Measurements from ENCODE around the gene ASMTL. TPM values are rescaled to one million over a fixed set of nuclear protein-coding genes. Genes with fewer than 3 reads are reported as not detected.

Gene ASMTL
- total RNA-seq, 4 donors from 2014 or later, result 19.4 to 27.7 (median 24.4) TPM

DNA sequence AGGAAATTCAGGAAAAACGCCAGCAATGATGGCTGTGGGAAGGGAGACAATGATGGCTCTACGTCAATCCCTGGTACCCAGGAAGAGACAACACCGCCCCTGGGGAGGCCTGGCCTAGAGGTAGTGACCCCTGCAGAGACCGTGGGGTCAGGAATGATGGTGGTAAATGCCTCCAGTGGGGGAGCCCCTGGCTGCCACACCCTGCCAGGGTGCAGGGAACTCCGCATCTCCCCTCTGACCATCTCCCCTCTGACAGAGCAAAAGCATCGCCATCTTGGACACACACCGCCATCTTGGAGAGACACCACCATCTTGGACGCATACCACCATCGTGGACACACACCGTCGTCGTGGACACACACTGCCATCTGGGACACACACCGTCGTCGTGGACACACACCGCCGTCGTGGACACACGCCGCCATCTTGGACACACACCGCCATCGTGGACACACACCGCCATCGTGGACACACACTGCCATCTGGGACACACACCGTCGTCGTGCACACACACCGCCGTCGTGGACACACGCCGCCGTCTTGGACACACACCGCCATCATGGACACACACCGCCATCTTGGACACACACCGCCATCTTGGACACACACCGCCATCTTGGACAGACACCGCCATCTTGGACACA, 9.9 kb downstream of the ASMTL start:
- Histone ChIP-seq H3K36me3 (peaks cover 36% of the 10 kb centered on the region), H3K9me3 (no peaks in the 10 kb centered on the region), H3K4me3 (no peak overlapping the region), H3K4me1 (no peaks in the 10 kb centered on the region), H3K27ac (no peak overlapping the region), H3K27me3 (no peaks in the 10 kb centered on the region)
- no peak for TF ChIP-seq POLR2A (IDR thresholded peaks at IDR 0.05)
- no peak for TF ChIP-seq EP300 (IDR thresholded peaks at IDR 0.05)
- TF ChIP-seq, protein P1, sequence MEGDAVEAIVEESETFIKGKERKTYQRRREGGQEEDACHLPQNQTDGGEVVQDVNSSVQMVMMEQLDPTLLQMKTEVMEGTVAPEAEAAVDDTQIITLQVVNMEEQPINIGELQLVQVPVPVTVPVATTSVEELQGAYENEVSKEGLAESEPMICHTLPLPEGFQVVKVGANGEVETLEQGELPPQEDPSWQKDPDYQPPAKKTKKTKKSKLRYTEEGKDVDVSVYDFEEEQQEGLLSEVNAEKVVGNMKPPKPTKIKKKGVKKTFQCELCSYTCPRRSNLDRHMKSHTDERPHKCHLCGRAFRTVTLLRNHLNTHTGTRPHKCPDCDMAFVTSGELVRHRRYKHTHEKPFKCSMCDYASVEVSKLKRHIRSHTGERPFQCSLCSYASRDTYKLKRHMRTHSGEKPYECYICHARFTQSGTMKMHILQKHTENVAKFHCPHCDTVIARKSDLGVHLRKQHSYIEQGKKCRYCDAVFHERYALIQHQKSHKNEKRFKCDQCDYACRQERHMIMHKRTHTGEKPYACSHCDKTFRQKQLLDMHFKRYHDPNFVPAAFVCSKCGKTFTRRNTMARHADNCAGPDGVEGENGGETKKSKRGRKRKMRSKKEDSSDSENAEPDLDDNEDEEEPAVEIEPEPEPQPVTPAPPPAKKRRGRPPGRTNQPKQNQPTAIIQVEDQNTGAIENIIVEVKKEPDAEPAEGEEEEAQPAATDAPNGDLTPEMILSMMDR (IDR thresholded peaks at IDR 0.05), result no peak
- TF ChIP-seq POLR2AphosphoS5 (IDR thresholded peaks at IDR 0.05), result no peak
- 80% methylated on average over 21 of the region's 38 CpGs for WGBS
- peak; percentile 39 to 60 for DNase-seq (ENCODE audit: low spot score in 2 of 2)

DNA sequence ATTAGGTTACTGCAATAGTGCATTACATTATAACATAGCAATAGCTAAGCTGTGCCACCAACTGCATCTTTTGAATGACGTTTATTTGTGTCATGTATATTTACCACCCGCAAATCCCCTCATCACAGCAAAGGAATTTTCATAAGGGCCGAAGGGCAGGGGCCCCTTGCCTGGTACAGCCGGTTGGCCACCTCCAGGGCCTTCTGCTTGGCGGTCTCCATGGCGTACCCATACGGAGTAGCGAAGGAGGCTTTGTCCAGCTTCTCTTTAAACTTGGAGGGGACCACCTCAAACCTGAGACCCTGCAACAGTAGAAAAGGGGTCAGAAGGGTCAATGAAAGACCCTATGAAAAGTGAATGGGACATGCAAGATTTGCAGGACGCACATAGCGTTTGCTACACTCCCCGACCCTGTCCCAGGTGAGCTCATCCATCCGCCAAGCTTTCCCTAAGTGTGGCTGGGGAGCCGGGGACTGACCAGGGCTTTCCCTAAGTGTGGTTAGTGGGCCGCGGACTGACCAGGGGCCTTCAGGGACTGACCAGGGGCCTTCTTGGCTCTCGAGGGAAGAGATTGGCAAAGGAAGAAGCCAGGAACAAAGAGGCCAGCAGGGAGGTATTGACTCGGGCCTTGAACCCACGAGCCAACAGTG, 10.6 kb downstream of the ASMTL start:
- DNase-seq (ENCODE audit: low spot score in 2 of 2), result peak; percentile 22 to 67
- no peak for TF ChIP-seq EP300 (IDR thresholded peaks at IDR 0.05)
- TF ChIP-seq POLR2A (IDR thresholded peaks at IDR 0.05), result no peak
- TF ChIP-seq, protein P1 (IDR thresholded peaks at IDR 0.05), result no peak
- TF ChIP-seq POLR2AphosphoS5 (IDR thresholded peaks at IDR 0.05), result no peak
- H3K4me1 ChIP-seq, result no peaks in the 10 kb centered on the region
- over 99% methylated on average over 18 of the region's 18 CpGs for WGBS
- H3K27me3 ChIP-seq, result no peaks in the 10 kb centered on the region
- no peaks in the 10 kb centered on the region for H3K9me3 ChIP-seq
- H3K27ac ChIP-seq, result no peak overlapping the region
- H3K4me3 ChIP-seq, result no peak overlapping the region
- peaks cover 43% of the 10 kb centered on the region for H3K36me3 ChIP-seq

DNA sequence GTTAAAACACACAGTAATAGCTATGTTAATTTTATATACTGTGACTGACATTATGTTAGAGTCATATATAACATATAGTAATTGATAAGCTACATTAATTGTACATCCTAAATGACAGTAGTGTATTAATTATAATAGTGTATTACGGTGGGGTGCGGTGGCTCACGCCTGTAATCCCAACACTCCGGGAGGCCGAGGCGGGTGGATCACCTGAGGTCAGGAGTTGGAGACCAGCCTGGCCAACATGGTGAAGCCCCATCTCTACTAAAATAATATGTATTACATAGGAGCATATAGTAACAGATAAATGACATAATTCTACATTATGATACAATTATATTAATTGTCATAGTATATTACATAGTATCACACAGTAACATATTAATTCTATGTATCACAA, 12.2 kb downstream of the ASMTL start:
- H3K4me1 ChIP-seq, result no peaks in the 10 kb centered on the region
- no peaks in the 10 kb centered on the region for H3K9me3 ChIP-seq
- no peak for TF ChIP-seq POLR2A (IDR thresholded peaks at IDR 0.05)
- TF ChIP-seq EP300 (IDR thresholded peaks at IDR 0.05), result no peak
- TF ChIP-seq POLR2AphosphoS5 (IDR thresholded peaks at IDR 0.05), result no peak
- TF ChIP-seq, protein P1 (IDR thresholded peaks at IDR 0.05), result no peak
- DNase-seq (ENCODE audit: low spot score in 2 of 2), result peak; percentile 9 to 18
- H3K4me3 ChIP-seq, result no peak overlapping the region
- H3K27ac ChIP-seq, result no peak overlapping the region
- 95% methylated on average over 6 of the region's 6 CpGs for WGBS
- H3K27me3 ChIP-seq, result no peaks in the 10 kb centered on the region
- peaks cover 59% of the 10 kb centered on the region for H3K36me3 ChIP-seq

DNA sequence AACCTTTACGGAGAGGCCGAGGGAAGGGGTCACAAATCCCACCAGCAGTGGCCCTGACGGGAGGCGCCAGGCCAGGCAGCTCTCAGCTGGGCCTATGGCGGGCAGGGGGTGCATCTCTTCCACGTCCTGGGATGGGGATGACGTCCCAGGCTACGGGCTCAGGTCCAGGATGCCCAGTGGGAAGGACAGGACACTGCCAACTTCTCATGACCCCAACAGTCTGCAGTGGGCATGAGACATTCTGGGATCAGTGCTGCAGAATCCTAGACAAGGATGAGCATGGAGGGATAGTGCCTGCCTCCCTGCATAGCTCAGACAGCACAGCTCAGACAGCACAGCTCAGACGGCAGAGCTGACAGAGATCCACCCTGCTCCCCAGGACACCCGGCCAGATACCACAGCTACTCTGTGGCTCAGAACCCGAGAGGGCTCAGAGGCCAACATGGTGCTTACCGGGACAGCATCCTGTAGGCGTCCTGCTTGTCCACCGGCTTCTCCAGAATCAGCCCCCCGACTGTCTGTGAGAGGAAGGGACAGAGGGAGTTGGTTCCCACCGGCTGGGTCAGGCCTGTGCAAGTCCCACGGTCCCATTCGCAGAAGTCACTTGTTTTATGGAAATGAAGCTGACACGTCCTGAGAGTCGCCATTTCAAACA, 17.3 kb downstream of the ASMTL start:
- no peak for TF ChIP-seq POLR2AphosphoS5 (IDR thresholded peaks at IDR 0.05)
- TF ChIP-seq, protein P1 (IDR thresholded peaks at IDR 0.05), result no peak
- no peak for TF ChIP-seq POLR2A (IDR thresholded peaks at IDR 0.05)
- TF ChIP-seq EP300 (IDR thresholded peaks at IDR 0.05), result no peak
- H3K36me3 ChIP-seq, result peaks cover 74% of the 10 kb centered on the region
- H3K9me3 ChIP-seq, result no peaks in the 10 kb centered on the region
- peak; percentile 40 to 66 for DNase-seq (ENCODE audit: low spot score in 2 of 2)
- no peaks in the 10 kb centered on the region for H3K27me3 ChIP-seq
- WGBS, result 90% methylated on average over 13 of the region's 20 CpGs
- H3K4me1 ChIP-seq, result no peaks in the 10 kb centered on the region
- no peak overlapping the region for H3K4me3 ChIP-seq
- no peak overlapping the region for H3K27ac ChIP-seq

DNA sequence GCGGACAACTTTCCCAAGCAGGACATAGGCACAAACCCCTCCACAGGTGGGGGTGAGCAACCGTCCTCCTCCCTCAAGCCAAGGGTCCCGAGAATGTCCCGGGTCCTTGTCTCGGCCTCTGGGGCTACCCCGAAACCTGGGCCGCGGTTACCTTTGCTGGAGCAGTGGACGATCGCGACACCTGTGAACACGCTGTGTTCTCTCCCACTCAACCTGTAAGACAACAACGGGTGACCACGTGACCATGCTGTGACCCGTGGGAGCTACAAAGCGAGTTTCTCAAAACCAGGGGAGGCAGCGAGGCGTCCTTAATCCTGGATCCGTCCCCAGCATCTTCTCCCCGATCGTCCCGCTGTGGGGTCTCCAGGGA, 17.9 kb downstream of the ASMTL start:
- H3K27me3 ChIP-seq, result no peaks in the 10 kb centered on the region
- H3K4me1 ChIP-seq, result no peaks in the 10 kb centered on the region
- 95% methylated on average over 22 of the region's 22 CpGs for WGBS
- peak; percentile 50 to 78 for DNase-seq (ENCODE audit: low spot score in 2 of 2)
- H3K4me3 ChIP-seq, result no peak overlapping the region
- H3K27ac ChIP-seq, result no peak overlapping the region
- H3K36me3 ChIP-seq, result peaks cover 71% of the 10 kb centered on the region
- H3K9me3 ChIP-seq, result no peaks in the 10 kb centered on the region
- no peak for TF ChIP-seq EP300 (IDR thresholded peaks at IDR 0.05)
- TF ChIP-seq POLR2A (IDR thresholded peaks at IDR 0.05), result no peak
- TF ChIP-seq POLR2AphosphoS5 (IDR thresholded peaks at IDR 0.05), result no peak
- TF ChIP-seq, protein P1 (IDR thresholded peaks at IDR 0.05), result no peak
